Measurements from ENCODE around the gene CYSLTR2. TPM values are rescaled to one million over a fixed set of nuclear protein-coding genes. Genes with fewer than 3 reads are reported as not detected.

Gene CYSLTR2
- total and polyA plus RNA-seq, 12 donors: 0.50 to 41.6 (median 12.8) TPM

DNA sequence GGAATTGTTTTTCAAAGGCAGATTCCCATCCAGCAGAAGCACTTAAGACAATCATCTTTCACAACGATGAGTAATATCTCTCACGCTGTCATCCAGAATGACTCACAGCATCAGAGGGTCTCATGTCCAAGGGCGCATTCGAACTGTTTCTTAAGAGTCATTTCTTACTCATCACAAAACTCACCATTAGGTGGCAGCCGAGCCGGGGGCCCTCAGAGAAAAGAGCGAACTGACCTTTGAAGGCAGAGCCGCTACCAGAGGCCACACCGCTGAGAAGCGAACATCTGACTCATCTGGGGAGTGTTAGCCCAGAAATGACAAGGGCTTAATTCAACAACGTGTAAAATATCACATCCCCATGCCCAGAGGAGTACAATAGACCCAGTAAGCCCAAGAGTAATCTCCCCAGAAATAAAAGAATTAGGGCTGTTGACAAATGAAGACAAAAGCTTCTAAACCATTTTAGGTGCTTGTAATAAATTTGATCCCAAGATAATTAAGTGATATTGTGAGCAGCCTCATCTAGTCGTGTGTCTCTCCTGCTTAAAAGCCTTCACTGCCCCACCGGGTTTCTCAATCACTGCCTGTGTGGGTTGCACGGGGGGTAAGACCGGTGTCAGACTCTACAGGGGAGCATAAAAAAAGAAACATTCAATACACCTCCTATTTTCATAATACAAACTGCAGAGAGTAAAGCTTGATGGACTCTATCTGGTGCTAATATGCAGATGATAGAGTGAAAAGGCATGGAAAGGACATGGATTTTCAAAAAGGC is 96.2 kb downstream of the CYSLTR2 start:
- 17 to 34% (median 23%) methylated on average over 15 of the region's 15 CpGs for WGBS, 4 donors
- intact Hi-C loops (cut with DNase I): loop anchor here in 1 of 2 donors (10.0 kb wide), 1 partner anchor 135 kb away; no protein-coding TSS in a partner anchor

GRCh38 chr13:48750588-48751383 is 97.1 kb downstream of the CYSLTR2 start:
- Histone ChIP-seq H3K9me3 (replicated peaks in 1 of 3) (no peaks in the 10 kb centered on the region), H3K27me3 (no peaks in the 10 kb centered on the region), H3K27ac (peak overlapping the region; percentile 35 to 84 (median 82)), H3K4me1 (replicated peaks in 1 of 2) (peaks cover 27% of the 10 kb centered on the region in 2 donors), H3K36me3 (replicated peaks in 1 of 2) (no peaks in the 10 kb centered on the region), H3K4me3 (no peak overlapping the region)
- intact Hi-C loops (cut with DNase I): no loop called here
- WGBS, 4 donors: 41 to 52% (median 49%) methylated on average over 9 of the region's 9 CpGs
- DNase-seq: peak; percentile 62 to 88 (median 80)
- TF ChIP-seq CTCF (IDR thresholded peaks at IDR 0.05) (peak in 4 of 6 experiments; percentile 19 to 54 (median 40)), POLR2A (IDR thresholded peaks at IDR 0.05) (no peak)

More for the DNA sequence above, 96.2 kb downstream of the CYSLTR2 start:
- Histone ChIP-seq H3K4me3 (no peak overlapping the region), H3K36me3 (replicated peaks in 1 of 2) (no peaks in the 10 kb centered on the region), H3K4me1 (replicated peaks in 1 of 2) (peaks cover 27% of the 10 kb centered on the region in 2 donors), H3K27ac (peak overlapping the region; percentile 35 to 84 (median 82)), H3K9me3 (replicated peaks in 1 of 3) (no peaks in the 10 kb centered on the region), H3K27me3 (no peaks in the 10 kb centered on the region)
- DNase-seq: peak; percentile 90 to 97 (median 95)
- TF ChIP-seq POLR2A (IDR thresholded peaks at IDR 0.05): peak in 1 of 2 donors; percentile 50
- peak; percentile 24 to 60 (median 49) for TF ChIP-seq CTCF (IDR thresholded peaks at IDR 0.05)

DNA sequence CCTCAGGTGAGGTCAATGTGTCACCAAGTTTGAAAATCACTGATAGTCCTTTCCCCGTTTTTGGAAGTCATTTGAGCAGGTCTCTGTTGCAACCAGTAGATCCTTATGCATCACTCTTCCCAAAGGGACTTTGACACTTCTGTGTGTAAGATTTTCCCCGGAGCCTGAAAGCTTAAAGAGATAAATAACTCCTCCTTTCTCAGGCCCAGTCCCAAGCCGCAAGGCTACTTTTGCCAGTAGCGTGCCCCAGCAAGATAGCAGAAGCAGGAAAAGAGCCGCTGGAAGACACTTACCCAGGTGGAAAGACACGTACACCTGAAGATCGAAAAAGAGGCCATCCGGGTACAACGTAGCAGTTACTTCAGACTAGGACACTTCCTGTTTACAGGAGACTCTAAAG is 106.9 kb downstream of the CYSLTR2 start:
- no peak for DNase-seq
- no peak overlapping the region for H3K4me3 ChIP-seq
- H3K9me3 ChIP-seq (replicated peaks in 1 of 3): peaks cover 0 to 14% (median 0%) of the 10 kb centered on the region in 3 donors
- no peaks in the 10 kb centered on the region for H3K27me3 ChIP-seq
- no peak overlapping the region for H3K27ac ChIP-seq
- 88 to 94% (median 90%) methylated on average over 9 of the region's 9 CpGs for WGBS, 4 donors
- no peaks in the 10 kb centered on the region for H3K36me3 ChIP-seq (replicated peaks in 1 of 2)
- intact Hi-C loops (cut with DNase I): no loop called here
- TF ChIP-seq CTCF (IDR thresholded peaks at IDR 0.05) (no peak), POLR2A (IDR thresholded peaks at IDR 0.05) (no peak)
- no peaks in the 10 kb centered on the region for H3K4me1 ChIP-seq (replicated peaks in 1 of 2)

Other genes starting within 250 kb of the CYSLTR2 start
- gene LPAR6, start 240.8 kb upstream of the CYSLTR2 start, total RNA-seq: 10 to 100 TPM in 8 of 9 donors, 1 to 10 TPM in 1; 8.6 to 56.6 (median 27.5) TPM
- 10 to 100 TPM; 20.3 to 56.2 (median 55.7) TPM for gene LPAR6, start 240.8 kb upstream of the CYSLTR2 start, polyA plus RNA-seq
- 10 to 100 TPM in 7 of 9 donors, 1 to 10 TPM in 2; 9.8 to 29.0 (median 12.6) TPM for gene RCBTB2, start 120.8 kb upstream of the CYSLTR2 start, total RNA-seq
- 10 to 100 TPM; 14.0 to 36.4 (median 20.0) TPM for gene RCBTB2, start 120.8 kb upstream of the CYSLTR2 start, polyA plus RNA-seq

All from adrenal gland (tissue), 12 donors.